GM12865 (cell line): ENCODE results near the gene MROH2B.

Source experiments
- DNase-seq: peaks from one replicate; pipeline ENCODE4 v3.0.0; 2010; ENCODE audit warnings: low read depth
- H3K4me3 ChIP-seq: 2 replicates; pipeline ENCODE4 v1.5.1; 2011; ENCODE audit warnings: mild to moderate bottlenecking, low read depth, low read length, control low read depth
- CTCF ChIP-seq: IDR thresholded peaks from 2 replicates; pipeline ENCODE4 v1.5.1; 2011; ENCODE audit warnings: low read length, control low read depth, low read depth, inconsistent platforms; ENCODE audit not compliant: insufficient read depth; ENCODE audit errors: missing control alignments

MROH2B gene

GRCh38 chr5:41071975-41072374, 833 bp upstream of the MROH2B start:
- no peak for TF ChIP-seq CTCF
- DNase-seq, result no peak
- H3K4me3 ChIP-seq, result no peak overlapping the region

- no peak for DNase-seq
- no peak overlapping the region for H3K4me3 ChIP-seq
- TF ChIP-seq CTCF, result no peak
Measured at GRCh38 chr5:41067714-41068568, 3.2 kb downstream of the MROH2B start.

- no peak overlapping the region for H3K4me3 ChIP-seq
- no peak for TF ChIP-seq CTCF
- no peak for DNase-seq
Measured at GRCh38 chr5:41065691-41066335, 5.3 kb downstream of the MROH2B start.

GRCh38 chr5:41057940-41058339, 13.2 kb downstream of the MROH2B start:
- TF ChIP-seq CTCF, result no peak

GRCh38 chr5:41057231-41057630, 13.9 kb downstream of the MROH2B start:
- no peak overlapping the region for H3K4me3 ChIP-seq
- no peak for TF ChIP-seq CTCF
- no peak for DNase-seq

More at GRCh38 chr5:41057940-41058339, 13.2 kb downstream of the MROH2B start:
- H3K4me3 ChIP-seq, result no peak overlapping the region
- no peak for DNase-seq

GRCh38 chr5:41048986-41049385, 22.2 kb downstream of the MROH2B start:
- no peak overlapping the region for H3K4me3 ChIP-seq
- TF ChIP-seq CTCF, result no peak
- DNase-seq, result peak; percentile 4
